CD4-positive, CD25-positive, alpha-beta regulatory T cell (primary cell): ENCODE data around the gene MTOR. TPM values are rescaled to one million over a fixed set of nuclear protein-coding genes. Genes with fewer than 3 reads are reported as not detected.
A peak's percentile ranks its signal among the peaks of the same experiment; 100 is the strongest.
"Not testable (repeated sequence)": the region's sequence is repeated elsewhere in the genome, so short reads cannot be mapped to it uniquely, and the experiment has no call there.

Experiments used
- ATAC-seq, 2 donors: fragments of 150-1000 bp; cut with Tn5 transposase; one replicate each; pipeline ENCODE4 v1.10.0; 2021; ENCODE audit warnings: low read depth in 2 of 2, moderate number of reproducible peaks in 2 of 2, moderate library complexity in 1 of 2
- DNase-seq, 3 donors: peaks; one replicate each; pipeline versions ENCODE4 v3.0.0 to v3.0.0-alpha.2; 2012 to 2022; ENCODE audit warnings: mixed read lengths in 1 of 3
- H3K27ac ChIP-seq: one replicate; pipeline ENCODE4 v1.7.0; 2013; ENCODE audit warnings: mild to moderate bottlenecking, low read length; ENCODE audit not compliant: insufficient read depth, poor library complexity, severe bottlenecking
- H3K27me3 ChIP-seq: one replicate; pipeline ENCODE4 v1.7.0; 2013; ENCODE audit warnings: low read length; ENCODE audit not compliant: control insufficient read depth, insufficient read depth
- H3K36me3 ChIP-seq: one replicate; pipeline ENCODE4 v1.7.0; 2013; ENCODE audit warnings: mild to moderate bottlenecking, low read length, moderate library complexity; ENCODE audit not compliant: control insufficient read depth, insufficient read depth
- H3K4me1 ChIP-seq: 2 replicates; pipeline ENCODE4 v1.7.0; 2013; ENCODE audit warnings: mild to moderate bottlenecking, low read length; ENCODE audit not compliant: insufficient read depth, control insufficient read depth, poor library complexity, severe bottlenecking
- H3K4me3 ChIP-seq: one replicate; pipeline ENCODE4 v1.7.0; 2013; ENCODE audit warnings: low read depth, mild to moderate bottlenecking, low read length, moderate library complexity
- H3K9me3 ChIP-seq, 2 experiments: 1 replicate in 1 of 2; 2 replicates in 1 of 2; pipeline ENCODE4 v1.7.0; 2013; ENCODE audit warnings: low read length in 2 of 2, mild to moderate bottlenecking in 1 of 2, moderate library complexity in 1 of 2; ENCODE audit not compliant: control insufficient read depth in 2 of 2
- H3K27ac Mint-ChIP-seq, 3 donors: one replicate each; pipeline ENCODE4 v1.8.0; 2020 to 2022; ENCODE audit warnings: mild to moderate bottlenecking in 3 of 3, mixed read lengths in 3 of 3, moderate library complexity in 2 of 3
- H3K27me3 Mint-ChIP-seq: one replicate; pipeline ENCODE4 v1.8.0; 2022; ENCODE audit warnings: mild to moderate bottlenecking, mixed read lengths
- H3K36me3 Mint-ChIP-seq: one replicate; pipeline ENCODE4 v1.8.0; 2020; ENCODE audit warnings: mixed read lengths
- H3K4me1 Mint-ChIP-seq, 4 donors: one replicate each; pipeline ENCODE4 v1.8.0; 2020 to 2022; ENCODE audit warnings: mixed read lengths in 4 of 4, mild to moderate bottlenecking in 1 of 4
- H3K4me3 Mint-ChIP-seq, 4 donors: one replicate each; pipeline ENCODE4 v1.8.0; 2020 to 2022; ENCODE audit warnings: mild to moderate bottlenecking in 4 of 4, mixed read lengths in 4 of 4, moderate library complexity in 3 of 4
- H3K9me3 Mint-ChIP-seq, 7 donors: one replicate each; pipeline ENCODE4 v1.8.0; 2020 to 2022; ENCODE audit warnings: mixed read lengths in 7 of 7, mild to moderate bottlenecking in 3 of 7, moderate library complexity in 2 of 7
- polyA plus RNA-seq, 4 donors: library from polyadenylated mRNA; unstranded; fragments of 300-500 nt; fragmentation: Illumina TruSeq; gene quantifications; one replicate each; pipeline ENCODE4 v1.2.3, GENCODE V29; 2021
- total RNA-seq: library from RNA; stranded (reverse); gene quantifications from one replicate; pipeline ENCODE4 v1.2.3, GENCODE V29; 2022

MTOR gene
- total and polyA plus RNA-seq, 5 donors from 2014 or later, result 3.9 to 48.2 (median 4.7) TPM

DNA sequence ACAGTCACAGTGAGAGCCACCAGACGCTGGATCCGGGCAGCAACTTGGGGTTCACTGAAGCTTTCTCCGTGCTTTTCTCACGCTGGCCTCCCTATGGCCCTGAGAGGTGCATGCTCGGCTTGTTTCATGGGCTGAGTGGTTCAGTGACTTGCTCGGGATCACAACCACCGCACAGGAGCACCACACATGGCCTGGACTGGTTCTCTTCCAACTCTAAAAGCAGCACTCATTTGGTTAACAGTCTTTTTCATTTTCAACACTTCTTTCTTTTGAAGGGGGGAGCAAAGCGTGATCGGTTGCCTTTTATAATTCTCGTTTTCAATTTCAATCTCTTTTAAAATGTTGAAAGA is 36.8 kb upstream of the MTOR start:
- Mint-ChIP-seq H3K27me3 (no peaks in the 10 kb centered on the region), H3K4me1 (peaks cover 7 to 27% (median 18%) of the 10 kb centered on the region in 4 donors), H3K4me3 (peak overlapping the region in 1 of 4 donors; percentile 79), H3K27ac (peak overlapping the region in 1 of 3 donors; percentile 65), H3K9me3 (no peaks in the 10 kb centered on the region), H3K36me3 (peaks cover 13% of the 10 kb centered on the region)
- Histone ChIP-seq H3K4me1 (peaks cover 18% of the 10 kb centered on the region), H3K27me3 (no peaks in the 10 kb centered on the region), H3K9me3 (no peaks in the 10 kb centered on the region), H3K36me3 (peaks cover 7% of the 10 kb centered on the region), H3K4me3 (no peak overlapping the region), H3K27ac (no peak overlapping the region)
- no peak for DNase-seq
- no peak for ATAC-seq

DNA sequence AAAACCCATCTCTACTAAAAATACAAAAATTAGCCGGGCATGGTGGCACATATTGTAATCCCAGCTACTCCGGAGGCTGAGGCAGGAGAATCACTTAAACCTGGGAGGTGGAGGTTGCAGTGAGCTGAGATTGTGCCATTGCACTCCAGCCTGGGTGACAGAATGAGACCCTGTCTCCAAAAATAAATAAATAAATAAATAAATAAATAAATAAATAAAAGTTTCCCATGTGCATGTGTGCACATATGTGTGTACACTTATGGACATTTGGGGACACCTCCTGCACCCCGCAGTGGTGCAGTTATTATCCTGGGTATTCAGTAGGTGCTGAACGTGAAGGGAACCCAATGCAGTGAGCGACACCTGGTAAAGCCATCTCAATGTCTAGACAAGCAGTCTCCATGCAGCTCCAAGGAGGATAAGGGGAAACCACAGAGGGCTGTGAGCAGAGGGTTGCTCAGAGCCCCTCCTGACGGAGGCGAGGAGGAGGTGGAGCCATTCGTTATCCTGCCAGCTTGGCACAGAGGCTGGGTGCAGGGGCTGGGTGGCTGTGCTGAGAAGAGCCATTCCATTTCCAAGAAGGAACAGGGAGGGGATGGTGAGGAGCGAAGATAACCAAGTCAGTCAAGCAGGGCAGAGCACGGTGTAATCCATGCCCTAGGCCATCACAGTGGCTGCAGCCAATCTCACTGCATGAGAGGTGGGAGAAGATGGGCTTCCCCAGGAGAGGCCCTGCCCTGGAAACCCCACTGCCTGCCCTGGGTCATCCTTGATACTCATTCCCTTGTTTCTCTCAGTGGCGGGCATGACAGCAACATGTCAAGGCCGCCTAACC is 36.3 kb upstream of the MTOR start:
- DNase-seq, result no peak
- no peaks in the 10 kb centered on the region for H3K9me3 ChIP-seq
- H3K4me1 ChIP-seq, result peaks cover 18% of the 10 kb centered on the region
- no peaks in the 10 kb centered on the region for H3K27me3 Mint-ChIP-seq
- no peak overlapping the region for H3K4me3 ChIP-seq
- ATAC-seq, result no peak
- no peaks in the 10 kb centered on the region for H3K9me3 Mint-ChIP-seq
- peak overlapping the region in 1 of 3 donors; percentile 65 for H3K27ac Mint-ChIP-seq
- H3K36me3 Mint-ChIP-seq, result peaks cover 13% of the 10 kb centered on the region
- H3K27ac ChIP-seq, result no peak overlapping the region
- peaks cover 7% of the 10 kb centered on the region for H3K36me3 ChIP-seq
- H3K27me3 ChIP-seq, result no peaks in the 10 kb centered on the region
- H3K4me3 Mint-ChIP-seq, result no peak overlapping the region
- H3K4me1 Mint-ChIP-seq, result peaks cover 7 to 29% (median 19%) of the 10 kb centered on the region in 4 donors

- DNase-seq, H3K27me3 ChIP-seq, ATAC-seq, H3K36me3 ChIP-seq, H3K4me3 ChIP-seq, H3K27me3 Mint-ChIP-seq, H3K9me3 ChIP-seq, H3K27ac ChIP-seq, H3K4me3 Mint-ChIP-seq, H3K9me3 Mint-ChIP-seq: not testable (repeated sequence)
- peaks cover 18% of the 10 kb centered on the region for H3K36me3 Mint-ChIP-seq
- H3K27ac Mint-ChIP-seq, result peak overlapping the region in 2 of 3 donors; percentile 42 to 63
- peaks cover 18% of the 10 kb centered on the region for H3K4me1 ChIP-seq
- peaks cover 7 to 36% (median 21%) of the 10 kb centered on the region in 4 donors for H3K4me1 Mint-ChIP-seq
Observed at GRCh38 chr1:11297774-11298173, 35.4 kb upstream of the MTOR start.

DNA sequence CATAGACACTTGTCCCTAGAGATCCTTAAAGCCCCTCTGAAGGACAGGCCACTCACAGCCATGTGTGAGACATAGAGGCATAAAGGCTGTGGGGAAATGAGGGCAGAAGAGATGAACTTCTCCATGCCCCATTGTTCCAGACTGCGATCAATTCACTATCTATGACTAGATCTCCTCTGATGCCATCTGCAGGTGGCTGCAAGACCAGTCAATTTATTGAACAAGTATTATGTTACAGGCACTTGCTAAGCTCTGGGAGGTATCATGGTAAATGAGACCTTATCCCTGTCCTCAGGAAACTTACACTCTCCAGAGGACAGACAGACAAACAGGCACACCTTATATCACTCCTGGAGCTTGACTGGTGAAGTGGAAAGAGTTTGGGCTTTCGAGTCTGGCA is 33.6 kb upstream of the MTOR start:
- Mint-ChIP-seq H3K4me1 (peaks cover 7 to 53% (median 30%) of the 10 kb centered on the region in 4 donors), H3K27me3 (no peaks in the 10 kb centered on the region), H3K27ac (peak overlapping the region; percentile 65 to 88 (median 75)), H3K9me3 (no peaks in the 10 kb centered on the region), H3K36me3 (peaks cover 26% of the 10 kb centered on the region), H3K4me3 (no peak overlapping the region)
- H3K4me1 ChIP-seq, result peaks cover 26% of the 10 kb centered on the region
- no peaks in the 10 kb centered on the region for H3K27me3 ChIP-seq
- no peak overlapping the region for H3K27ac ChIP-seq
- H3K36me3 ChIP-seq, result peaks cover 10% of the 10 kb centered on the region
- no peak for ATAC-seq
- H3K4me3 ChIP-seq, result no peak overlapping the region
- H3K9me3 ChIP-seq, result no peaks in the 10 kb centered on the region
- DNase-seq, result peak in 2 of 3 donors; percentile 25 to 54

GRCh38 chr1:11294951-11295350 is 32.6 kb upstream of the MTOR start:
- H3K9me3 Mint-ChIP-seq, result no peaks in the 10 kb centered on the region
- H3K4me3 Mint-ChIP-seq, result peak overlapping the region in 1 of 4 donors; percentile 17
- H3K4me3 ChIP-seq, result peak overlapping the region; percentile 15
- H3K36me3 ChIP-seq, result peaks cover 18% of the 10 kb centered on the region
- H3K27me3 Mint-ChIP-seq, result no peaks in the 10 kb centered on the region
- H3K36me3 Mint-ChIP-seq, result peaks cover 32% of the 10 kb centered on the region
- peaks cover 7 to 60% (median 33%) of the 10 kb centered on the region in 4 donors for H3K4me1 Mint-ChIP-seq
- ATAC-seq, result peak; percentile 50 to 70
- H3K9me3 ChIP-seq, result no peaks in the 10 kb centered on the region
- peak in 1 of 3 donors; percentile 72 for DNase-seq
- H3K4me1 ChIP-seq, result peaks cover 27% of the 10 kb centered on the region
- no peaks in the 10 kb centered on the region for H3K27me3 ChIP-seq
- H3K27ac Mint-ChIP-seq, result peak overlapping the region; percentile 65 to 88 (median 75)
- no peak overlapping the region for H3K27ac ChIP-seq

GRCh38 chr1:11293856-11294255 is 31.5 kb upstream of the MTOR start:
- no peaks in the 10 kb centered on the region for H3K27me3 Mint-ChIP-seq
- peak overlapping the region in 1 of 4 donors; percentile 26 for H3K4me3 Mint-ChIP-seq
- peaks cover 30% of the 10 kb centered on the region for H3K36me3 Mint-ChIP-seq
- ATAC-seq (no peak), DNase-seq (no peak)
- Histone ChIP-seq H3K27me3 (no peaks in the 10 kb centered on the region), H3K9me3 (no peaks in the 10 kb centered on the region), H3K4me3 (no peak overlapping the region), H3K36me3 (peaks cover 23% of the 10 kb centered on the region), H3K27ac (no peak overlapping the region), H3K4me1 (peaks cover 27% of the 10 kb centered on the region)
- H3K4me1 Mint-ChIP-seq, result peaks cover 7 to 59% (median 33%) of the 10 kb centered on the region in 4 donors
- H3K27ac Mint-ChIP-seq, result peak overlapping the region in 1 of 3 donors; percentile 7
- H3K9me3 Mint-ChIP-seq, result no peaks in the 10 kb centered on the region

DNA sequence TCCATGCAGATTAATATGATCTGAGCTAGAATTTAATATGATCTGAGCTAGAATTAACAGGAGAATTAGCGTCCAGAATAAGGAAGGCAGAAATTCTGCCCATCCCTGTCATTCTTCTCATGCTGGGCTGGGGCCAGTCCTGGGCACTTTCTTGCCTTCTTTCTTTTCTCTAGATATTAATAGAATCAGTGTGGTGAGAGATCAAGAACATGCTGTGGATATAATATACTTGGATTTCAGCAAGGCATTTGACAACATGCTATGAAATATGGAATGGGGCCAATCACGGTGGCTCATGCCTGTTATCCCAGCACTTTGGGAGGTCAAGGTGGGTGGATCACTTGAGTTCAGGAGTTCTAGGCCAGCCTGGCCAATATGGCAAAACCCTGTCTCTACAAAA is 28.7 kb upstream of the MTOR start:
- Histone ChIP-seq H3K27ac (no peak overlapping the region), H3K27me3 (no peaks in the 10 kb centered on the region), H3K36me3 (peaks cover 42% of the 10 kb centered on the region), H3K9me3 (no peaks in the 10 kb centered on the region), H3K4me1 (peaks cover 23% of the 10 kb centered on the region), H3K4me3 (no peak overlapping the region)
- Mint-ChIP-seq H3K4me1 (peaks cover 7 to 67% (median 38%) of the 10 kb centered on the region in 4 donors), H3K4me3 (no peak overlapping the region), H3K36me3 (peaks cover 39% of the 10 kb centered on the region), H3K27me3 (no peaks in the 10 kb centered on the region), H3K9me3 (no peaks in the 10 kb centered on the region), H3K27ac (peak overlapping the region in 2 of 3 donors; percentile 43 to 69)
- no peak for ATAC-seq
- DNase-seq, result no peak

DNA sequence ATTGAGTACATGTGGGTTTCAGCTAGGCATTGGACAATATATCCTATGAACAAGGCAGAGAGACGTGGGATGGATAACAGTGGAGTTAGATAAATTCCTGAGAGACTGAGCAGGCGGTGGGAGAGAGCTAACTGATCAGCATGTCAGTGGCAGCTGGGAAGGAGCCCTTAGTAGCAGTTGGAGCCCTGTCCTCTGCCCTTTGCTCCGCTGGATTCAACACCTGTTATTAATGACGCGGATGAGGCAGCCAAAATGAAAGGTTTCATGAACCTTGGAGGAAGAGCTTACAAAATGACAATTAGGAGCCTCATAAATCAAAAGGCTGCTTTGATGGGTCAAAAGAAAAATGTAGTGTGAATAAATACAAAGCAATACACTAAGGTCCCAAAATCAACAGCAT is 26.7 kb upstream of the MTOR start:
- H3K27me3 Mint-ChIP-seq, result no peaks in the 10 kb centered on the region
- H3K4me3 Mint-ChIP-seq, result no peak overlapping the region
- Histone ChIP-seq H3K36me3 (peaks cover 41% of the 10 kb centered on the region), H3K27ac (no peak overlapping the region), H3K27me3 (no peaks in the 10 kb centered on the region), H3K4me1 (peaks cover 29% of the 10 kb centered on the region), H3K9me3 (no peaks in the 10 kb centered on the region), H3K4me3 (no peak overlapping the region)
- peak overlapping the region in 2 of 3 donors; percentile 14 to 51 for H3K27ac Mint-ChIP-seq
- ATAC-seq (no peak), DNase-seq (no peak)
- peaks cover 7 to 70% (median 38%) of the 10 kb centered on the region in 4 donors for H3K4me1 Mint-ChIP-seq
- no peaks in the 10 kb centered on the region for H3K9me3 Mint-ChIP-seq
- peaks cover 43% of the 10 kb centered on the region for H3K36me3 Mint-ChIP-seq
